ENCODE data around the gene CEP170B. TPM values are rescaled to one million over a fixed set of nuclear protein-coding genes. Genes with fewer than 3 reads are reported as not detected.

The CEP170B gene
- total and polyA plus RNA-seq, 9 of the 15 experiments (the other 6 are each of a cell fraction or from before 2014, with no cell fraction given), result 0.01 to 10.2 (median 2.2) TPM

DNA sequence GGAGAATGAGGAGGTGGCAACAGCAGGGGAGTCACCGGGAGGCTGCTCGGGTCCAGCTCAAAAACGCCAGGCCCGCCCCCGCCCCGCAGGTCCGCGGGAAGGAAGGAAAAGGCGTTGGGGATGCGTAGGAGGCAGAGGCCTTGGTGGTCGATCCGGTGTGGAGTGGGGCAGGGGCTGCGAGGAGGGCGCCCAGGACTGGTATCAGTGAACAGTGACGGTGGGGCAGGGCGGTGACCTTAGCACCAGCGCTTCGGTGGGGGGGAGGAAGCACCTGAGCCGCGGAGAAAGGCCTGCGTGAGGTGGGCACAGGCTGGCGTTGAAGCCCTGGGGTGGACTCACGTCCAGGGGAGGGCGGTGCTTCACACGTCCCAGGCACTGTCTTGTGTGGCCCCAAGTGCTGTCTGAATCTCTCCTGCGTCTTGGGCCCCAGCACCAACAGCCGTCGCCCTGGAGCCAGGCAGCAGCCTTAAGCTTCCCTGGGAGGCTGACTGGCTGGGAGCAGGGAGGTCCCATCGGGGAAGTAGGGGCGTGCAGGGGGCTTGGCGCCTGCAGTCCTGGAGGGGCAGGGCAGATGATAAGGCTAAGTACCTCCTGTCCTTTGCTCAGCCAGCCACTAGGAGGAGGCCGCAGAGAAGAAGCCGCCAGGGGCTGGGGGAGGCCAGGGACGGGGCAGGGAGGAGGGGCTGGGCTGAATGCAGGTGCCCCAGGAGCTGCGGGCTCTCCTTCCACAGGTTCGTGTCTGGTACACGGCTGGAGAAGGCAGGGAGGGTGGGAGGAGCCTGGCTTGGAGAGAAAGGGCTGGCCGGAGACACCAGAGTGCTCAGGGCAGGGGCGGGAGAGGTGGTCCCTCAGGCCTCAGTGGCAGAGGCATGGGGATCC, 37.7 kb upstream of the CEP170B start (continued):
- TF ChIP-seq, protein P1, sequence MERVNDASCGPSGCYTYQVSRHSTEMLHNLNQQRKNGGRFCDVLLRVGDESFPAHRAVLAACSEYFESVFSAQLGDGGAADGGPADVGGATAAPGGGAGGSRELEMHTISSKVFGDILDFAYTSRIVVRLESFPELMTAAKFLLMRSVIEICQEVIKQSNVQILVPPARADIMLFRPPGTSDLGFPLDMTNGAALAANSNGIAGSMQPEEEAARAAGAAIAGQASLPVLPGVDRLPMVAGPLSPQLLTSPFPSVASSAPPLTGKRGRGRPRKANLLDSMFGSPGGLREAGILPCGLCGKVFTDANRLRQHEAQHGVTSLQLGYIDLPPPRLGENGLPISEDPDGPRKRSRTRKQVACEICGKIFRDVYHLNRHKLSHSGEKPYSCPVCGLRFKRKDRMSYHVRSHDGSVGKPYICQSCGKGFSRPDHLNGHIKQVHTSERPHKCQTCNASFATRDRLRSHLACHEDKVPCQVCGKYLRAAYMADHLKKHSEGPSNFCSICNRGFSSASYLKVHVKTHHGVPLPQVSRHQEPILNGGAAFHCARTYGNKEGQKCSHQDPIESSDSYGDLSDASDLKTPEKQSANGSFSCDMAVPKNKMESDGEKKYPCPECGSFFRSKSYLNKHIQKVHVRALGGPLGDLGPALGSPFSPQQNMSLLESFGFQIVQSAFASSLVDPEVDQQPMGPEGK (CRISPR knock-in tag; IDR thresholded peaks at IDR 0.05; ENCODE audit: borderline replicate concordance), result no peak
- peak; percentile 32; the same call in 1 of the 2 replicates for TF ChIP-seq SMC3 (conservative IDR thresholded peaks at IDR 0.05; ENCODE audit: insufficient read depth, low read depth, low read length)
- peak; percentile 56 for TF ChIP-seq POLR2G (IDR thresholded peaks at IDR 0.05; ENCODE audit: low read depth, low read length)
- TF ChIP-seq ATF1 (CRISPR knock-in tag; IDR thresholded peaks at IDR 0.05), result no peak
- 0 out of 2 replicates have a peak, but pooled peaks have one; percentile 8 for TF ChIP-seq ATF1 (tag; IDR thresholded peaks at IDR 0.05)

DNA sequence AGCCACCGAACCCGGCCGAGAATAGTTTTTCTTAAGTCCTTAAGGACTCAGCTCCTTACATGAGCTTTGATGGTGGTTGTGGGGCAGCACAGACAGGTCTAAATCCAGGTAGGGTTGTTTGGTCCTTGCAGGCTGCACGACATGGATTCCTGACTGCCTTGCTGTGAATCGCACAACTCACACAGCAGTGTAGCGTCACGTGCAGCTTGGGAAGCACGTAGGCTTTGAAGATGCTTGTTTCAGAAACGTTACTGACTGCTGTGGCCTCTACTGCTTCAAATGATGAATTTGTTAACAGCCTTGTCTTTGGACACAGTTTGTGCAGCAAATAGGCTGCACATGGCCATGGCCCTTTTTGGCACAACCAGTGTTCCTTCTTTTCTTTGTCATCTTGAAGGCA, 34.3 kb upstream of the CEP170B start:
- ATAC-seq (no peak), DNase-seq (ENCODE audit: extremely low read depth in 1 of 4, low spot score in 3 of 4) (no peak), FAIRE-seq (peak; percentile 23)
- H3K36me3 ChIP-seq (ENCODE audit: control insufficient read depth, insufficient read depth, low read length), result no peaks in the 10 kb centered on the region
- peaks cover 6 to 21% of the 10 kb centered on the region in 2 experiments; a peak in 3 of 5 replicates for H3K4me1 ChIP-seq (replicated peaks in 1 of 2; ENCODE audit: control insufficient read depth in 2 of 2, insufficient read depth in 2 of 2, low read length in 2 of 2)
- H3K27me3 ChIP-seq (ENCODE audit: control insufficient read depth in 2 of 2, insufficient read depth in 2 of 2, low read length in 2 of 2), result no peaks in the 10 kb centered on the region
- H3K9me1 ChIP-seq (ENCODE audit: control insufficient read depth, insufficient read depth, low read length), result no peaks in the 10 kb centered on the region
- in situ Hi-C loops (cut with MboI) (no loop called here), intact Hi-C loops (cut with micrococcal nuclease) (no loop called here)
- BruUV-seq (replicated peaks), result no TSS peak
- POLR2A ChIA-PET, result no interaction called here
- CTCF ChIA-PET (ENCODE audit: low intra/inter-chr PET ratio), result no interaction called here
- no peak overlapping the region for H3K27ac ChIP-seq (ENCODE audit: extremely low read depth, low read depth, low read length)
- no peaks in the 10 kb centered on the region; the same call in 1 of the 2 replicates for H4K20me1 ChIP-seq (replicated peaks; ENCODE audit: control insufficient read depth, insufficient read depth, low read length)
- no peak overlapping the region; the same call in 1 of the 2 replicates for H3K4me2 ChIP-seq (ENCODE audit: insufficient read depth, low read length)
- H3K9me3 ChIP-seq (replicated peaks; ENCODE audit: control insufficient read depth, insufficient read depth, low read depth, low read length), result no peaks in the 10 kb centered on the region
- no peak overlapping the region; a peak in 1 of 4 replicates for H3K9ac ChIP-seq (ENCODE audit: insufficient read depth in 1 of 2, low read depth in 2 of 2, low read length in 2 of 2)
- WGBS (ENCODE audit: insufficient coverage, low coverage, missing lambda C conversion rate), result 37% methylated on average over 9 of the region's 9 CpGs
- H3K79me2 ChIP-seq (ENCODE audit: control insufficient read depth, insufficient read depth, low read length), result no peaks in the 10 kb centered on the region
- no peak overlapping the region for H3K4me3 ChIP-seq
- peak overlapping the region; percentile 79 for H2AFZ ChIP-seq (ENCODE audit: low read depth, low read length)
- no peak for TF ChIP-seq ZNF175 (CRISPR knock-in tag; IDR thresholded peaks at IDR 0.05; ENCODE audit: low read depth)
- TF ChIP-seq GATAD2B (IDR thresholded peaks at IDR 0.05; ENCODE audit: borderline replicate concordance), result no peak
- TF ChIP-seq DACH1 (IDR thresholded peaks at IDR 0.05; ENCODE audit: partially characterized antibody), result no peak
- TF ChIP-seq NFRKB (IDR thresholded peaks at IDR 0.05; ENCODE audit: low read depth), result no peak
- no peak for TF ChIP-seq DMBX1 (CRISPR knock-in tag; IDR thresholded peaks at IDR 0.05; ENCODE audit: borderline replicate concordance)
- TF ChIP-seq MCM3 (IDR thresholded peaks at IDR 0.05), result no peak
- no peak for TF ChIP-seq HNRNPLL (IDR thresholded peaks at IDR 0.05; ENCODE audit: low read depth, low read length, poor library complexity, severe bottlenecking)
- TF ChIP-seq CBX3 (IDR thresholded peaks at IDR 0.05; ENCODE audit: borderline replicate concordance in 1 of 2, low read length in 2 of 2), result no peak
- TF ChIP-seq U2AF1 (optimal IDR thresholded peaks at IDR 0.05; ENCODE audit: low read depth, low read length), result no peak
- TF ChIP-seq, protein P2, sequence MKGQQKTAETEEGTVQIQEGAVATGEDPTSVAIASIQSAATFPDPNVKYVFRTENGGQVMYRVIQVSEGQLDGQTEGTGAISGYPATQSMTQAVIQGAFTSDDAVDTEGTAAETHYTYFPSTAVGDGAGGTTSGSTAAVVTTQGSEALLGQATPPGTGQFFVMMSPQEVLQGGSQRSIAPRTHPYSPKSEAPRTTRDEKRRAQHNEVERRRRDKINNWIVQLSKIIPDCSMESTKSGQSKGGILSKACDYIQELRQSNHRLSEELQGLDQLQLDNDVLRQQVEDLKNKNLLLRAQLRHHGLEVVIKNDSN (CRISPR knock-in tag; IDR thresholded peaks at IDR 0.05), result peak; percentile 23; the same call in 1 of the 2 replicates
- TF ChIP-seq, protein P3, sequence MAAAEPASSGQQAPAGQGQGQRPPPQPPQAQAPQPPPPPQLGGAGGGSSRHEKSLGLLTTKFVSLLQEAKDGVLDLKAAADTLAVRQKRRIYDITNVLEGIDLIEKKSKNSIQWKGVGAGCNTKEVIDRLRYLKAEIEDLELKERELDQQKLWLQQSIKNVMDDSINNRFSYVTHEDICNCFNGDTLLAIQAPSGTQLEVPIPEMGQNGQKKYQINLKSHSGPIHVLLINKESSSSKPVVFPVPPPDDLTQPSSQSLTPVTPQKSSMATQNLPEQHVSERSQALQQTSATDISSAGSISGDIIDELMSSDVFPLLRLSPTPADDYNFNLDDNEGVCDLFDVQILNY (CRISPR knock-in tag; IDR thresholded peaks at IDR 0.05), result no peak
- no peak for TF ChIP-seq RBFOX2 (IDR thresholded peaks at IDR 0.05; ENCODE audit: low read depth, low read length)

Data from K562 (cell line).